GM18499 (cell line): ENCODE measurements around the gene ZNF143.
A peak's percentile ranks its signal among the peaks of the same experiment; 100 is the strongest.
"Not testable (repeated sequence)": the region's sequence is repeated elsewhere in the genome, so short reads cannot be mapped to it uniquely, and the experiment has no call there.

Experiments used
- ATAC-seq: cut with Tn5 transposase; IDR thresholded peaks from one replicate; pipeline ENCODE4 v1.9.1; 2021; ENCODE audit warnings: moderate number of reproducible peaks; ENCODE audit not compliant: insufficient read depth, unreplicated experiment

ZNF143 gene

DNA sequence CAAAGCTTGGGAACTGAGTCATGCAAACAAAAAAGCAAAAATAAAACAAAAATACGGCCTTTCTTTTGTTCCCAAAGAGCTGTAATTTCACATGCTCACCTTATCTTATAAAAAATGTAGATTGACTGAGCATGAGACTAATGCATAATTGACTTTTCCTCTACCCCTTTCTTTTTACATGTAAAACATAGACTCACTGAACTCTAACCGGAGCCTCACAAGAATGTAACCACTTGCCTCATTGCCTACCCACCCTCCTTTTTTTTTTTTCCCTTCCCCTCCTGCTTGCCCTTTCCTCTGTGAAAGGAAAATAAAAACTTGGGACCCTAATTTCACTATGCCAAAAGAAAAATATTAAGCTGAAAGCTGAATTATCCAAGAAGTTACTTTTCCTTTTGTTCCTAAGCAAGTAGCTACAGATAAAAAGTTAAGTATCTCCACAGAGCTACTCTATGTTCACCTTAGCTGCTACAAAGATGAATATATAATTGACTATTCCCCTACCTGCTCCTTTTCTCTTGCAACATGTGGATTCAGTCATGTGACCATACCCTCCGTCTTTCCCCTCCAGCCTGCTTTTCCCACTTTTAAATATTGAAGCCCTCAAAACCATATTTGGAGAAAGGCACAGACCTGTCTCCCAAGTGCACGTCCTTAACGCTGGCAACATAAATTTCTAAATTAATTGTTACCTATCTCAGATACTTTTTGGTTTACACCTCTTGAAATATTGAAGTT lies 73.1 kb downstream of the ZNF143 start:
- no peak for ATAC-seq

DNA sequence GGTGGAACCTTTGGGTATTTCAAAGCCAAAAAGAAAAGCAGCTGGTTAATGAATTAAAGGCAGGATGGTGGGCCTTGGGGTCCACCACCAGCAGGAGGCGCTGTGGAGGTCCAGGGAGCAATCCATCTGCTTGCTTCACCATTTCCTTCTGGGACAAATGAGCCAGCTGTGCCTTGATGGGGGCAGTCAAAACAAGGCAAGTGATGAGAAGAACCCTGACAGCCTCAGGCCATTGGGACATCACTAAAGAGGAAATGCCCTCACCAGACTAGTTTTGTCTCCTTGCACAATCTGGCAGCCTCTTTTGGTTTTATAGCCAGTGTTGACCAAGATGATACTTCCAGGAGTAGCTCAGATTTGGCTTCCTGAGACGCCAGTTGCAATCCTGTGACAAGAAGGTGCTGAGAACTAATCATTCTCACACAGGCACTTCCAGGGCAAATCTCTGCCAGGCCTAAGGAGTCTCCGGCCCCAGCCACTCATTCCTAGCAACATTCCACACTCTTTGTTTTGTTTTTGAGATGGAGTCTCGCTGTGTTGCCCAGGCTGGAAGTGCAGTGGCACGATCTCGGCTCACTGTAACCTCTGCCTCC lies 74.5 kb downstream of the ZNF143 start:
- ATAC-seq, result no peak

DNA sequence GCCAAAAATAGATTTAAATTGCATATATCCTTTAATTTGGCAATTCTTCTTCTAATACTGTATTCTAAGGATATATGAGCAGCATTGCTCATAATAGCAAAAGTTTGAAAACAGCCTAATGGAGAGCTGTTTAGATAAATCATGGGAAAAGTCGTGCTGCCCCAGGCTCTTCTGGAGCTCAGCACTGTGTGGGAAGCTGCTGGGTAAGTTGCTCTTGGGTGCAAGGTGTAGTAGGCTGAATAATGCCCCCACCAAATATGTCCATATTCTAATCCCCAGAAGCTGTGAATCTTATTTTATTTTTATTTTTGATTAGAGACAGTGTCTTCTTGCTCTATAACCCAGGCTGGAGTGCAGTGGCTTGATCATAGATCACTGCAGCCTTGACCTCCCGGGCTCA lies 77.7 kb downstream of the ZNF143 start:
- no peak for ATAC-seq

DNA sequence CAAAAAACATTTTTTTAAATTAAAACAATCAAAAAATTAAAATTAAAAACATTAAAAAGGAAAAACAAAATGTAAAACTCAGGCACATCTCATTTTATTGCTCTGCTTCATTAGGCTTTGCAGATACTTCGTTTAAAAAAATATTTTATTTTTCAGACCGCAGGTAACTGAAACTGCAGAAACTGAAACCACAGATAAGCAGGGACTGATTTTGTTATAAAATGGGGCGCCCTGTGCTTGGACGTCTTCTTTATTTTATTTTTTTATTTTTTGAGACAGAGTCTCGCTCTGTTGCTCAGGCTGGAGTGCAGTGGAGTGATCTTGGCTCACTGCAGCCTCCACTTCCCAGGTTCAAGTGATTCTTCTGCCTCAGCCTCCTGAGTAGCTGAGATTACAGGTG lies 88.4 kb downstream of the ZNF143 start:
- not testable (repeated sequence) for ATAC-seq

DNA sequence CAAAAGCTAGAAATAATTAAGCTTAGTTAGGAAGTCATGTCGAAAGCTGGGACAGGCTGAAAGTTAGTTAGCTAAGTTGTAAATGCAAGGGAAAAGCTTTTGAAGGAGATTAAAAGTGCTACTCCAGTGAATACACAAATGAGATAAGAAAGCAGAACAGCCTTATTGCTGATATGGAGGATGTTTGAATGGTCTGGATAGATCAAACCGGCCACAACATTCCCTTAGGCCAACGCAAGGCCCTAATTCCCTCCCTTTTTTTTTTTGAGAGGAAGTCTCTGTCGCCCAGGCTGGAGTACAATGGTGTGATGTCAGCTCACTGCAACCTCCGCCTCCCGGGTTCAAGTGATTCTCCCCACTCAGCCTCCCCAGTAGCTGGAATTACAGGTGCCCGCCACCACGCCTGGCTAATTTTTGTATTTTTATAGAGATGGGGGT lies 89.4 kb downstream of the ZNF143 start:
- no peak for ATAC-seq

DNA sequence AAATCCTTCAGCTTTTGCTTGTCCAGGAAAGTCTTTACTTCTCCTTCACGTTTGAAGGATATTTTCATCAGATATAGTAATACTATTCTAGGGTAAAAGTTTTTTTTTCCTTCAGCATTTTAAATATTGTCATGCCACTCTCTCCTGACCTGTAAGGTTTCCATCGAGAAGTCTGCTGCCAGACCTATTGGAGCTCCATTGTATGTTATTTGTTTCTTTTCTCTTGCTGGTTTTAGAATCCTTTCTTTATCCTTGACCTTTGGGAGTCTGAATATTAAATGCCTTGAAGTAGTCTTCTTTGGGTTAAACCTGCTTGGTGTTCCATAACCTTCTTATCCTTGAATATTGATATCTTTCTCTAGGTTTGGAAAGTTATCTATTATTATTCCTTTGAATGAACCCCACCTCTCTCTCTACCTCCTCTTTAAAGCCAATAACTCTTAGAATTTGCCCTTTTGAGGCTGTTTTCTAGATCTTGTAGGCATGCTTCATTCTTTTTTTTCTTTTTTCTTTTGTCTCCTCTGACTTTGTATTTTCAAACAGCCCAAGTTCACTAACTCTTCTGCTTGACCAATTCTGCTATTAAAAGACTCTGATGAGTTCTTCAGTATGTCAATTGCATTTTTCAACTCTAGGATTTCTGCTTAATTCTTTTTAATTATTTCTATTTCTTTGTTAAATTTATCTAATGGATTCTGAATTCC lies 100.6 kb downstream of the ZNF143 start:
- no peak for ATAC-seq

DNA sequence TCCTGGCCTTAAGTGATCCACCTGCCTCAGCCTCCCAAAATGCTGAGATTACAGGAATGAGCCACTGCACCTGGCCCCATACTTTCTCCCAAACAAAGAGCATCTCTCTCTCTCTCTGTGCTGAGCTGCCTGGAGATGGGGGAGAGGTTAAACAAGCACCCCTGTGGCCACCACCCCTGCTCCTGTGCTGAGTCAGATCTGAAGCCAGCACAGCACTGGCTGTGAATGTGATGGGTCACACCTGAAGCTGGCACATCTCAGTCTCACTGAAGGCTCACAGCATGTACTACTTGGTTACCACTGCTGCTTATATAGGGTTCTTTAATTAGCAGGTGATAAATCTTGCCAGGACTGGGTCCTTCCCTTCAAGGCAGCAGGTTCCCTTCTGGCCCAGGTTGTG lies 101.9 kb downstream of the ZNF143 start:
- no peak for ATAC-seq

DNA sequence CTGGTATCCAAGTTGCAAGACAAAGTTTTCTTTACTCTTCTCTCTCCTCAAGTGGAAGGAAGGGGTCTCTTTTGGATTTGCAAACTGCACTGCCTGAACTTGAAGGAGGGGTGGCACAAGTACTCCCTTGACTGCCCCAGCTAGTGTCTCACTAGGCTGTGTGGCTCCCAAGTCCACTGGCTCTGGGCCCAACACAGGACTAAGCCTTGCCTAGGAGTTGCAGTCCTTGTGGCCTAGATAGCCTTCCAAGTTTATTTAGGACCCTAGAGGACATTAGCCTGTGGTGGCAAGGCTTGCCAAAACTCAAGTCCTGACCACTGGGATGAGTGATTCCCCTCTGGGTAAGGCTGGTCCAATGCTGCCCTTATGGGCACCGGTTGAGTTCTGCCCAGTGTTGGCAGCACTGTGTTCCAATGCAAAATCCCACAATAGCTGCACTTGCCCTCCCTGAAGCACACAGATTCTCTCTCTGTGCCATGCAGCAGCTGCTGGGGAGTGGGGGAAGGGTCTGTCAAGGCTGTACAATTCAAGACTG lies 102.5 kb downstream of the ZNF143 start:
- no peak for ATAC-seq

DNA sequence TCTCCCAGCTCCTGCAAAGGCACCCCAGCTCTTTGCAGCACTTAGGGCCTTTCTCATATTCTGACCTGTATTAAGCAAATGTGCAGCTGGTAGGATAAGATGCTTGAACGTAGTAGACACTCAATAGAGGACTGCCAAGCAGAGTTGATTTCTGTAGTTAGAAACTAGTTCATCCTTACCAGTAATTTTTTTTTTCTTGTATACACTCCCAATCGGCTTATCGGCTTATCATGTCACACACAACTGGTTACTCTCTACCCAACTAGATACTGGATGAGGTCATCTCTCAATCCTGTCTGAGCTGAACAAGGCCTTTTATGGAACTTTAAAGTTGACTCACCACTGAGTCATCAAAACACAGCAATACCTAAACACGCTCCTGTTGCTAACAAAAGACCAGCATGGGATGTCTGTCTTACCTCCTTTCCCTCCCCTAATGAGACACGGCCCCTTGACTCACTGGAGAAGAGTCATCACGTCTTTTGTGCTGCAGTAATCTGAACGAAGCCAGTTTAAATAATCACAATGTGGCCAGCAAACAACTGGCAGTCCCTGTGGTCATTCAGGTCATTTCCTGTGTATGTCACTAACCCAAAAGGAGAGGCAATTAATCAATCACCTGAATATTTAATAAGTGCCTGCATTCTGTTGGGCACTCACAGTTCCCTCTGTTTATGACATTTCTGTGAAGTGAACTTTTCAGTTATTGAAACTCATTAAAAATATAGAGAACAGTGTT lies 105.2 kb downstream of the ZNF143 start:
- ATAC-seq, result peak; percentile 79

DNA sequence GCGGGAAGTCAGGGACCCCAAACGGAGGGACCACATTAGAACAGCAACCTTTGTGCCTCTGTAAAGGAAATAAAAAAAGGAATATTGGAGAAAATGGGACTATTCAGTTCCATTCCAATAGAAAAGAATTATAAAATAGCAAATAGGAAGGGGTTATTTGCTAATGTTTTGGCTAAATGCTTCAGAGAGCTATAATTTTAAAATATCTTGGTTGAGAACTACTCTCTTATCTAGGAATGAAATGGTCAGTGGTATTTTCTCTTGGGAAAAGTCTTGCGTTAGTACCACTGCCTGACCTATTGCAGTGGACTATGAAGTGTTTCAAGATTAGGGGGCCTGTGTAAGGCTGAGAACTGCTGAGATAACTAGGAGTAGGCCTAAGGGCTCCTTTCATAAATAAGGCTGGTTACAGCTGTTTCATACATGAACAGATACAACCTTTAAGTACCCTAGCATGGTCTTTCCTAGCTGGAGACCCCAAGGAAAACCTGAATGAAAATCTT lies 105.8 kb downstream of the ZNF143 start:
- ATAC-seq, result no peak

DNA sequence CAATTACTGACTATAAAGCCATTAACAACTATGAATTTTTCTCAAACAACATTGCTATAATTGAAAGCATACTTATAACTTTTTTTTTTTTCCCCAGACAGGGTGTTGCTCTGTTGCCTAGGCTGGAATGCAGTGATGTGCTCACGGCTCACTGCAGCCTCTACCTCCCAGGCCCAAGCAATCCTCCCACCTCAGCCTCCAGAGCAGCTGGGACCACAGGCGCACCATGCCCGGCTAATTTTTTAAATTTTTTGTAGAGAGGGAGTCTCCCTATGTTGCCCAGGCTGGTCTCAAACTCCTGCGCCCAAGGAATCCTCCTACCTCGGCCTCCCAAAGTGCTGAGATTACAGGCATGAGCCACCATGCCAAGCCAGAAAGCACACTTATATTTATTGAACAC lies 106.6 kb downstream of the ZNF143 start:
- ATAC-seq, result no peak

DNA sequence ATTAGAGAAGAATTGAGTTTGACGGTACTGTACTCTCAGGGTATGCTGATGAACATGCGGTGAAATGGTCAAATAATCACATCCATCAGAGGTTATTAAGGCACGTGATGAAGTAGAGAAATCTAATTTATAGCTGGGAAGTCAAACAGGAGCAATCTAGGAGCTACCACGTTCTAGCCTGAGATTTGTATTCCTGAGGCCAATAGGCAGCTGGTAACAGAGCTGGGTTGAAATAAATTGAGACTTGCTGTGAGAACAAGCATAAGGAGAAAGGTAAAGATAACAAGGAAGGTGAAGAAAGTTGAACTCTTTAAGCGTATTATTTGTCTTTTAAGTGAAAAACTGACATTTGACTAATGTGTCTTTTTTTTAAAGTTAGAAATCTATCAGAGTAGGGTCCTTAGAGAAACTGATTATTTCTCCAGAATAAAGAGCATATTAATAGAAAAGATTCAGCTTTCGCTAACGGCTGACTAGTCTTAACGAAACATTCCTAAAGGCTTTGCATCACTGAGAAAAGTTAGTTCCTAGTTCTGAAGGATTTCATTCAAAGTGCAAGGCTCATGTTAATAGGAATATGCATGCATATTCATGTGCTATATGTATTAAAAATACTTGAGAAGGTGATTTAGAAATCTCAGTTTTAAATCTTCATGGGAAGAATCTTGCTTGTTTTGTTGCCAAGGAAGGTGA lies 107.5 kb downstream of the ZNF143 start:
- ATAC-seq, result no peak

DNA sequence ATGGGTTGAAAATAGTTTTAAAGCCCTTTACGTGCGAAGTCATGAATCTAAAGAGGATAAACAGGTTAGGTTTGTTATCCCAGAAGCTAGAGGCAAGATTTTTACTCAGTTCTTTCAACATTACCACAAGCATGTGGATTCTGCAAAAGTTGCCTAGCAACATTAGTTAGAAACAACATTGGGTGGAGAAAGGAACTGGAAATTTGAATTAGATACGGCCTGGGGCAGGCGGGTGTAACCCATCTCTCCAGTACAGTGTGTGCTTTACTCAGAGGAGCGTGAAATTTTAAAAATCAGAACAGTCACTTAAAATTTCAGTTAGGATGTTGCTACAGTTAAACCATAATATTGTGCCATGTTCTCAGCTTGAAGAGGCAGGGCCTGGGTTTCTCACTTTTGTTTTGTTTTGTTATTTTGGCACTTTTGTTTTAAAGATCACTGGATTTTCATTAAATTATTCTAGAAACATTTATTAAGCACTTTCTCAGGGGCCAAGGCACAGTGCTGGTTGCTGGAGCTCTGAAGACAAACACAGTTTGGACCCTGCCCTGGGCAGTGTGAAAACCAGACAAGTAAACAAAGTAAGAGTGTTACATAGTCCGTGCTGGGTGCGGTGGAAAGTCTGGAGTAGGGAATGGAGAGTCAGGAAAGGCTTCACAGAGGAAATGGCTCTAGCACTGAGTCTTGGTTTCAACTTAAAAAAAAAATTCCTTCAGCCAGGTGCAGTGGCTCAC lies 108.2 kb downstream of the ZNF143 start:
- no peak for ATAC-seq

DNA sequence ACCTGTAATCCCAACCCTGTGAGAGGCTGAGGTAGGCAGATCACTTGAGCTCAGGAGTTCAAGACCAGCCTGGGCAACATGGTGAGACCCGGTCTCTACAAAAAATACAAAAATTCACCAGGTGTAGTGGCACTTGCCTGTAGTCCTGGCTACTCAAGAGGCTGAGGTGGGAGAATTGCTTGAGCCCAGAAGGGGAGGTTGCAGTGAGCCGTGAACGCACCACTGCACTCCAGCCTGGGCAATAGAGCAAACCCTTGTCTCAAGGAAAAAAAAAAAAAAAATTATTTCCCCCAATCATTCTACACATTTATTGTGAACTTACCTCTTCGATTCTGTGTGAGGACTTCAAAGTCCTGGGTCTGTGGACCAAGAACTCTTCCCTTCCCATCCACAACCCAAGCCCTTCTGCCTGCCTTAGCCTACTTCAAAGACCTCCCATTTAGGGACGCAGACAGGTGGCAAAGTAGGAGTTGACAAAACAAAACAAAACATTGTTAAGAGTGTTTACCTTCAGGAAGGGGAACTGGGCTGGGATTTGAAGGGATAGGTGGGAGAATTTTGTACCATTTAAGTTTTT lies 108.9 kb downstream of the ZNF143 start:
- no peak for ATAC-seq

DNA sequence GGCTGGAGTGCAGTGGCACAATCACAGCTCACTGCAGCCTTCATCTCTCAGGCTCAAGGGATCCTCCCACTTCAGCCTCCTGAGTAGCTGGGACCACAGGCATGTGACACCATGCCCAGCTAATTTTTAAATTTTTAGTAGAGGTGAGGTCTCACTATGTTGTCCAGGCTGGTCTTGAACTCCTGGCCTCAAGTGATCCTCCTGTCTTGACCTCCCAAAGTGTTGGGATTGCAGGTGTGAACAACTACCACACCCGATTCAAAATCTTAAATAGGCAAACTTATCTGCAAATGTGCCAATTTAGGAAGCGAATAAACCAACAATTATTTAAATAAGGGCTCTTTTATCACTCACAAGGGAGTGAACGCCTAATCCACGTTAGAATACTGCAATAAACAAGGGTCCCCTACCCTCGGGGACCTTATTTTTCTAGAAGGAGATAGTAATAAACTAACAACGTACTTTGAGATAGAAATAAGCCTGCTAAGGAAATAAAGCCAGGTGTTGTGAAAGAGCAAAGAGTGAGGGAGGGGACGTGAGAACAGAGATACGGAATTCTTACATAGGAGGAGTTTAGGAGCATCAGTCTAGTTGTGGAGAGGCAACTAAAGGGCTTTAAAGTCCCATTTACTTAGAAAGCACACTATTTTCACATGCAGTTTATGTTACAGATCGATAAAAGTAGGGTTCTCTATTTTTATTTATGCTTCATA lies 109.7 kb downstream of the ZNF143 start:
- no peak for ATAC-seq

DNA sequence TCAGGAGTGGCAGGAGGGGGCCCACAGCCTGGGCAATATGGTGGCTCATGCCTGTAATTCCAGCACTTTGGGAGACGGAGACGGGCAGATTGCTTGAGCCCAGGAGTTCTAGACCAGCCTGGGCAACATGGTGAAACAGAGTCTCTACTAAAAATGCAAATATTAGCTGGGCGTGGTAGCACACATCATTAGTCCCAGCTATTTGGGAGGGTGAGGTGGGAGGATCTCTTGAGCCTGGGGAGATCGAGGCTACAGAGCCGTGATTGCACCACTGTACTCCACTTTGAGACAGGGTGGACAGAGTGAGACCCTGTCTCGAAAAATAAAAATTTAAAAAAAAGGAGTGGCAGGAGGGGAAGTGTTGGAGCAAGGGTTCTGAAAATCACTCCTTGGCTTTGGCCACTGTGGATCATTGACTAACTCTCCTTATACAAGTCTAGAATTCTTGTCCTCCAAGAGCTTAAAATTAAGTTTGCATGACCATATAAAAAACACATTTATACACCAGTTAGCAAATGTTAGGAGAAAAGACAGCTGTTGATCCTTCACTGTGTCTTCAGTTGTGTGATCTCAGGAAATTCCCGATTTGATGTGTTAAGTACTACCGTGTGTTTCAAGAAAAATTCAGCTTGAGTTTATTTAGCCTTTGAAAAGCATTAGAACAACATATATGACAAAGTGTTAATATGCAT lies 110.4 kb downstream of the ZNF143 start:
- no peak for ATAC-seq

DNA sequence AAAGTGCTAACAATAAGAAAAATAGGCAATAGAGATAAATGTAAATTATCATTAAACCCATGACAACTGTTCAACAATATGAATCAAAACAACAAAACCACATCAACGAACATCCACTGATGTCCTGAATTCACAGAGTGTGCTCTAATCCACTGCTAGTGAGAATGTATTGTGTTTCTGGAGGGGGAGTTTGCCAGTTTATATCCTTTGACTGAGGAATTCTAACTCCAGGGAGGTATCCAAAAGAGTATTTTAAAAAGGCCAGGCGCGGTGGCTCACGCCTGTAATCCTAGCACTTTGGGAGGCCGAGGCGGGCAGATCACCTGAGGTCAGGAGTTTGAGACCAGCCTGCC lies 110.9 kb downstream of the ZNF143 start:
- no peak for ATAC-seq
